Muscle layer of duodenum (tissue), 2 donors: ENCODE results near the gene TUB.
A peak's percentile ranks its signal among the peaks of the same experiment; 100 is the strongest.

Source experiments
- H3K27ac ChIP-seq: one replicate; pipeline ENCODE4 v1.7.0; 2013; ENCODE audit warnings: mild to moderate bottlenecking, low read length
- H3K27me3 ChIP-seq: one replicate; pipeline ENCODE4 v1.7.0; 2013; ENCODE audit warnings: low read depth, mild to moderate bottlenecking, control low read depth, low read length
- H3K36me3 ChIP-seq, 2 donors: one replicate each; pipeline ENCODE4 v1.7.0; 2013; ENCODE audit warnings: low read length in 2 of 2, control low read depth in 1 of 2, mild to moderate bottlenecking in 1 of 2; ENCODE audit not compliant: insufficient read depth in 2 of 2, control insufficient read depth in 1 of 2
- H3K4me1 ChIP-seq, 2 donors: one replicate each; pipeline ENCODE4 v1.7.0; 2013; ENCODE audit warnings: low read length in 2 of 2, mild to moderate bottlenecking in 2 of 2, control low read depth in 1 of 2, moderate library complexity in 1 of 2; ENCODE audit not compliant: insufficient read depth in 2 of 2, control insufficient read depth in 1 of 2
- H3K4me3 ChIP-seq, 2 donors: one replicate each; pipeline ENCODE4 v1.7.0; 2013; ENCODE audit warnings: low read length in 2 of 2, low read depth in 1 of 2, mild to moderate bottlenecking in 1 of 2
- H3K9me3 ChIP-seq, 2 donors: one replicate each; pipeline ENCODE4 v1.7.0; 2013; ENCODE audit warnings: low read length in 2 of 2, control low read depth in 1 of 2, mild to moderate bottlenecking in 1 of 2; ENCODE audit not compliant: control insufficient read depth in 1 of 2
- donor health status: healthy.

The TUB gene

GRCh38 chr11:8062781-8063257 is 18.2 kb upstream of the TUB start:
- no peaks in the 10 kb centered on the region for H3K27me3 ChIP-seq
- H3K9me3 ChIP-seq, result no peaks in the 10 kb centered on the region
- no peak overlapping the region for H3K4me3 ChIP-seq
- H3K27ac ChIP-seq, result peak overlapping the region; percentile 81
- H3K36me3 ChIP-seq, result no peaks in the 10 kb centered on the region
- peaks cover 29 to 60% of the 10 kb centered on the region in 2 donors for H3K4me1 ChIP-seq

GRCh38 chr11:8063324-8063723 is 17.7 kb upstream of the TUB start:
- no peaks in the 10 kb centered on the region for H3K27me3 ChIP-seq
- peaks cover 29 to 65% of the 10 kb centered on the region in 2 donors for H3K4me1 ChIP-seq

GRCh38 chr11:8065031-8065430 is 16.0 kb upstream of the TUB start:
- H3K4me1 ChIP-seq, result peaks cover 23 to 75% of the 10 kb centered on the region in 2 donors
- H3K27ac ChIP-seq, result no peak overlapping the region

More at GRCh38 chr11:8063324-8063723, 17.7 kb upstream of the TUB start:
- Histone ChIP-seq H3K36me3 (no peaks in the 10 kb centered on the region), H3K27ac (peak overlapping the region; percentile 81), H3K9me3 (no peaks in the 10 kb centered on the region), H3K4me3 (no peak overlapping the region)

GRCh38 chr11:8066036-8066910 is 14.7 kb upstream of the TUB start:
- Histone ChIP-seq H3K27me3 (no peaks in the 10 kb centered on the region), H3K27ac (no peak overlapping the region), H3K4me1 (peaks cover 18 to 65% of the 10 kb centered on the region in 2 donors), H3K4me3 (no peak overlapping the region), H3K36me3 (no peaks in the 10 kb centered on the region), H3K9me3 (no peaks in the 10 kb centered on the region)

More at GRCh38 chr11:8065031-8065430, 16.0 kb upstream of the TUB start:
- Histone ChIP-seq H3K36me3 (no peaks in the 10 kb centered on the region), H3K4me3 (no peak overlapping the region), H3K9me3 (no peaks in the 10 kb centered on the region), H3K27me3 (no peaks in the 10 kb centered on the region)

- H3K9me3 ChIP-seq, result no peaks in the 10 kb centered on the region
- H3K4me3 ChIP-seq, result no peak overlapping the region
- peaks cover 18 to 60% of the 10 kb centered on the region in 2 donors for H3K4me1 ChIP-seq
- H3K27ac ChIP-seq, result no peak overlapping the region
- H3K27me3 ChIP-seq, result no peaks in the 10 kb centered on the region
- H3K36me3 ChIP-seq, result no peaks in the 10 kb centered on the region
Measured at GRCh38 chr11:8066911-8067455, 14.0 kb upstream of the TUB start.

- Histone ChIP-seq H3K36me3 (no peaks in the 10 kb centered on the region), H3K4me3 (no peak overlapping the region), H3K27me3 (no peaks in the 10 kb centered on the region), H3K4me1 (peaks cover 15 to 54% of the 10 kb centered on the region in 2 donors), H3K9me3 (no peaks in the 10 kb centered on the region), H3K27ac (no peak overlapping the region)
Measured at GRCh38 chr11:8067567-8067928, 13.5 kb upstream of the TUB start.

GRCh38 chr11:8067929-8068575 is 13.0 kb upstream of the TUB start:
- Histone ChIP-seq H3K9me3 (no peaks in the 10 kb centered on the region), H3K4me1 (peaks cover 10 to 49% of the 10 kb centered on the region in 2 donors), H3K27me3 (no peaks in the 10 kb centered on the region), H3K4me3 (no peak overlapping the region), H3K36me3 (no peaks in the 10 kb centered on the region), H3K27ac (no peak overlapping the region)

- Histone ChIP-seq H3K27ac (no peak overlapping the region), H3K4me3 (peak overlapping the region in 1 of 2 donors; percentile 17), H3K9me3 (no peaks in the 10 kb centered on the region), H3K27me3 (no peaks in the 10 kb centered on the region), H3K4me1 (peaks cover 5 to 47% of the 10 kb centered on the region in 2 donors), H3K36me3 (no peaks in the 10 kb centered on the region)
Measured at GRCh38 chr11:8068605-8069221, 12.3 kb upstream of the TUB start.

- Histone ChIP-seq H3K9me3 (no peaks in the 10 kb centered on the region), H3K4me1 (peaks cover 0 to 37% of the 10 kb centered on the region in 2 donors), H3K27ac (no peak overlapping the region)
Measured at GRCh38 chr11:8069771-8070170, 11.2 kb upstream of the TUB start.

GRCh38 chr11:8070417-8071115 is 10.4 kb upstream of the TUB start:
- H3K36me3 ChIP-seq, result no peaks in the 10 kb centered on the region
- peaks cover 0 to 37% of the 10 kb centered on the region in 2 donors for H3K4me1 ChIP-seq
- H3K9me3 ChIP-seq, result no peaks in the 10 kb centered on the region
- no peak overlapping the region for H3K4me3 ChIP-seq
- H3K27me3 ChIP-seq, result no peaks in the 10 kb centered on the region
- H3K27ac ChIP-seq, result no peak overlapping the region

More at GRCh38 chr11:8069771-8070170, 11.2 kb upstream of the TUB start:
- Histone ChIP-seq H3K36me3 (no peaks in the 10 kb centered on the region), H3K4me3 (no peak overlapping the region), H3K27me3 (no peaks in the 10 kb centered on the region)
